Fibroblast of lung (primary cell): ENCODE measurements around the gene BACE1. TPM values are rescaled to one million over a fixed set of nuclear protein-coding genes. Genes with fewer than 3 reads are reported as not detected.

Experiments
- DNase-seq, 2 donors: peaks; one replicate each; pipeline versions ENCODE4 v3.0.0 to v3.0.0-alpha.2; 2010; ENCODE audit warnings: low read depth in 2 of 2
- H2AFZ ChIP-seq: 2 replicates; pipeline ENCODE4 v1.5.1; 2012; ENCODE audit warnings: low read length, control low read depth, inconsistent platforms
- H3K27ac ChIP-seq: 2 replicates; pipeline ENCODE4 v1.5.1; 2011; ENCODE audit warnings: low read length, control low read depth; ENCODE audit not compliant: insufficient read depth
- H3K27me3 ChIP-seq: 2 replicates; pipeline ENCODE4 v1.5.1; 2011; ENCODE audit warnings: mild to moderate bottlenecking, low read length; ENCODE audit not compliant: control insufficient read depth, insufficient read depth
- H3K36me3 ChIP-seq: 2 replicates; pipeline ENCODE4 v1.5.1; 2011; ENCODE audit warnings: low read length; ENCODE audit not compliant: control insufficient read depth, insufficient read depth
- H3K4me1 ChIP-seq: 2 replicates; pipeline ENCODE4 v1.5.1; 2011; ENCODE audit warnings: low read length; ENCODE audit not compliant: control insufficient read depth, insufficient read depth; ENCODE audit errors: extremely low read depth
- H3K4me2 ChIP-seq: 2 replicates; pipeline ENCODE4 v1.5.1; 2011; ENCODE audit warnings: low read length, control low read depth; ENCODE audit not compliant: insufficient read depth; ENCODE audit errors: extremely low read depth
- H3K4me3 ChIP-seq, 4 experiments: fragments of 200-600 bp in 1 of 4; sonication (generic) in 1 of 4; replicated peaks in 1 of 4; 2 replicates each; pipeline ENCODE4 v1.5.1; 2011 to 2016; ENCODE audit warnings: low read length in 4 of 4, low read depth in 3 of 4, mild to moderate bottlenecking in 3 of 4, control low read depth in 2 of 4, inconsistent platforms in 1 of 4, mixed read lengths in 1 of 4; ENCODE audit not compliant: insufficient read depth in 1 of 4; ENCODE audit errors: control extremely low read depth in 1 of 4
- H3K79me2 ChIP-seq: 2 replicates; pipeline ENCODE4 v1.5.1; 2012; ENCODE audit warnings: mild to moderate bottlenecking, low read length, inconsistent platforms; ENCODE audit not compliant: control insufficient read depth, insufficient read depth
- H3K9ac ChIP-seq: 2 replicates; pipeline ENCODE4 v1.5.1; 2011; ENCODE audit warnings: mild to moderate bottlenecking, low read length, control low read depth; ENCODE audit not compliant: insufficient read depth
- H3K9me3 ChIP-seq: 2 replicates; pipeline ENCODE4 v1.5.1; 2012; ENCODE audit warnings: low read depth, low read length; ENCODE audit not compliant: control insufficient read depth, insufficient read depth
- H4K20me1 ChIP-seq: 2 replicates; pipeline ENCODE4 v1.5.1; 2011; ENCODE audit warnings: low read length; ENCODE audit not compliant: control insufficient read depth, insufficient read depth; ENCODE audit errors: extremely low read depth
- CTCF ChIP-seq, 2 donors: IDR thresholded peaks in 1 of 2; conservative IDR thresholded peaks in 1 of 2; 1 replicate in 1 of 2; 2 replicates in 1 of 2; pipeline ENCODE4 v1.5.1; 2011 to 2012; ENCODE audit warnings: low read length in 2 of 2, control low read depth in 1 of 2, inconsistent platforms in 1 of 2, low read depth in 1 of 2, mild to moderate bottlenecking in 1 of 2
- EZH2 ChIP-seq: IDR thresholded peaks from 2 replicates; pipeline ENCODE4 v1.5.1; 2012; ENCODE audit warnings: low read length, control low read depth, mild to moderate bottlenecking; ENCODE audit errors: missing control alignments
- polyA plus RNA-seq, 2 donors: library from polyadenylated mRNA; depleted of rRNA in 1 of 2; stranded (reverse) in 1 of 2; unstranded in 1 of 2; fragments of >200 nt; gene quantifications; 2 replicates each; pipeline ENCODE4 v1.2.1, GENCODE V29; 2011 to 2012; ENCODE audit warnings: missing spikeins in 1 of 2
- total RNA-seq: library from RNA; depleted of rRNA; stranded (reverse); fragments of >200 nt; gene quantifications from 2 replicates; pipeline ENCODE4 v1.2.1, GENCODE V29; 2014

BACE1 gene
- total and polyA plus RNA-seq, 2 donors (not counting 1 experiment from before 2014, with no cell fraction given): 23.1 to 62.7 TPM

- Histone ChIP-seq H4K20me1 (no peaks in the 10 kb centered on the region), H3K79me2 (no peaks in the 10 kb centered on the region), H3K4me3 (no peak overlapping the region), H3K4me1 (peaks cover 6% of the 10 kb centered on the region), H3K27ac (no peak overlapping the region), H3K9me3 (no peaks in the 10 kb centered on the region), H2AFZ (no peak overlapping the region), H3K9ac (no peak overlapping the region), H3K36me3 (peaks cover 15% of the 10 kb centered on the region), H3K4me2 (no peak overlapping the region), H3K27me3 (no peaks in the 10 kb centered on the region)
- DNase-seq: no peak
- no peak for TF ChIP-seq EZH2
- no peak for TF ChIP-seq CTCF (conservative IDR thresholded peaks at IDR 0.05 in 1 of 2, IDR thresholded peaks at IDR 0.05 in 1 of 2; ENCODE audit: low read depth in 1 of 2, low read length in 2 of 2)
Observed at GRCh38 chr11:117286588-117286987, 29.5 kb downstream of the BACE1 start.

- TF ChIP-seq EZH2: no peak
- no peak for TF ChIP-seq CTCF (conservative IDR thresholded peaks at IDR 0.05 in 1 of 2, IDR thresholded peaks at IDR 0.05 in 1 of 2; ENCODE audit: low read depth in 1 of 2, low read length in 2 of 2)
- no peak overlapping the region for H3K4me3 ChIP-seq
- no peaks in the 10 kb centered on the region for H3K27me3 ChIP-seq
- H3K36me3 ChIP-seq: peaks cover 2% of the 10 kb centered on the region
- no peaks in the 10 kb centered on the region for H3K79me2 ChIP-seq
- DNase-seq: no peak
- H3K9ac ChIP-seq: no peak overlapping the region
- no peaks in the 10 kb centered on the region for H3K9me3 ChIP-seq
- no peaks in the 10 kb centered on the region for H4K20me1 ChIP-seq
- no peak overlapping the region for H3K27ac ChIP-seq
- no peak overlapping the region for H3K4me2 ChIP-seq
- peaks cover 14% of the 10 kb centered on the region for H3K4me1 ChIP-seq
- no peak overlapping the region for H2AFZ ChIP-seq
Observed at GRCh38 chr11:117284053-117284452, 32.0 kb downstream of the BACE1 start.

GRCh38 chr11:117282956-117283355, 33.1 kb downstream of the BACE1 start:
- Histone ChIP-seq H3K79me2 (no peaks in the 10 kb centered on the region), H3K27me3 (no peaks in the 10 kb centered on the region), H3K4me3 (no peak overlapping the region), H3K9me3 (no peaks in the 10 kb centered on the region), H3K27ac (no peak overlapping the region), H2AFZ (no peak overlapping the region), H3K36me3 (peaks cover 2% of the 10 kb centered on the region), H4K20me1 (no peaks in the 10 kb centered on the region), H3K4me1 (peaks cover 14% of the 10 kb centered on the region), H3K4me2 (no peak overlapping the region), H3K9ac (no peak overlapping the region)
- DNase-seq: no peak
- TF ChIP-seq EZH2 (no peak), CTCF (conservative IDR thresholded peaks at IDR 0.05 in 1 of 2, IDR thresholded peaks at IDR 0.05 in 1 of 2; ENCODE audit: low read depth in 1 of 2, low read length in 2 of 2) (no peak)
